Fibroblast of skin of back (primary cell): Measurements from ENCODE around the gene SLC34A1.
"Not testable (repeated sequence)": the region's sequence is repeated elsewhere in the genome, so short reads cannot be mapped to it uniquely, and the experiment has no call there.

Source experiments
- DNase-seq: peaks from one replicate; pipeline ENCODE4 v3.0.0-alpha.2; 2013

SLC34A1 gene

DNA sequence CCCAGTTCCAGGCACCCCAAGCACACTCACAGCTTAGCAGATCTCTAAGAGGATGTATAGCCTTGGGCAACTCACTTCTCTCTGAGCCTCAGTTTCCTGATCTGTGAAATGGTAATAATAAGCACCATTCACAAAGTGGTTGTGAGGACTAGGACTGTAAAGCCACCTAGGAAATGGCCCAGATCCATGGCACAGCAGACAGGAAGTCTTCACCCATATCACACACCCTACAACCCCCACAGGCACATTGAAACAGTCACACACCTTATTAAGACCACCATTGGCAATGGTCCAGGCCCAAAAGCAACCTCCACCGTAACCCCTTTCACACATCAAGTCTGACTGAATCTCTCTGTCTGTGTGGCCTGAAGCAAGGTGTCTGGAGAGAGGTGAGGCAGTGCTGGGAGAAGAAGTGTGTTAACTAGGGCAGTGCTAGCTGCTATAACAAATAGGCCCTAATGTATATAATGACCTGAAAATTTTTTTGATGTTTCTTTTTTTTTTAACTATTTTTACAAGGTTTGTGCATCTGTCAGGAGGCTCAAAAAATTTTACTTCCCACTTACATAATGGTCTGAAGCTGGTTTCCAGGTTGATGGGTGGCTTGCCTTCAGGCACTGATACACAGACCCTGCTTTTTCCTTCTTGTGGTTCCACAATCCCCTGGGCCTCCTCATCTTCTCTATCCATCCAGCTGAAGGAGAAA lies 28.9 kb upstream of the SLC34A1 start:
- DNase-seq: no peak

DNA sequence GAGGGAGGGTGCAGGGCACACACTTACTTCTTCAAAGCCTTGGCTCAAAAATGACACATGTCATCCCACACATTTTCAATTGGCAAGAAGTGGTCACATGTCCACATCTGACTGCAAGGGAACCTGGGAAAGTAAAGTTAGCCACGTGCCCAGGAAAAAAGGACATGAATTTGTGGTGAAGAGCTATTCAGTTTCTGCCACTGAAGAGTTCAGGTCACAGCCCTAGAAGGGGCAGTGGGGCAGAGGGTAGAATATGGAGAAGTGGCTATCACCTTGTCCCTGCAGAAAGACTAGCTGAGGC lies 28.4 kb upstream of the SLC34A1 start:
- DNase-seq: no peak

DNA sequence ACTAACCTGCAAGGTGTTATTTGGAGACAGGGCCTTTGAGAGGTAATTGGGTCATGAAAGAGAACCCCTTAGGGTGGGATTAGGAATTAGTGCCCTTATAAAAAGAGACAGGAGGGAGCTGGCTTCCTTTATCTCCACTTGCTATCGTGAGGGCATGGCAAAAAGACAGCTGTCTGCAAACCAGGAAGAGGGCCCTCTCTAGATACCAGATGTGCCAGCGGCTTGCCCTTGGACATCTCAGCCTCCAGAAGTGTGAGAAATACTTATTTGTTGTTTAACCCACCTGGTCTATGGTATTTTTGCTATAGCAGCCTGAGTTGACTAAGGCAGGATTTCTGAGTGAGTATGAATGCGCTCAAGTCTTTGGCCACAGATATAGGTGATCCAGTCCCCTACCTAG lies 27.5 kb upstream of the SLC34A1 start:
- no peak for DNase-seq

DNA sequence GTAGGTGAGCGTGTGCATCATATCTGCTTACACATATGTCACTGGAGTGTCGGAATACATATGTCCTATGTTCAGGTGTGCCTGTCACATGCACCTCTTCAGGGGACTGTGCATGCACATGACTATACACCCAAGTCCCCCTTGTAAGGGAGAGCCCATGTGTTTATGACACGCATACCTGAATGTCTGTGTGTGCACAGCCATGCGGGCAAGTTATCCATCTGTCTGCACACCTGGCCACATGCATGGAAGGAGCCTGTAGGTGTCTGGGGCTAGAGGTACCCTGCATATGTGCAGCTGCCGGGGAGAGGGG lies 27.1 kb upstream of the SLC34A1 start:
- DNase-seq: no peak

DNA sequence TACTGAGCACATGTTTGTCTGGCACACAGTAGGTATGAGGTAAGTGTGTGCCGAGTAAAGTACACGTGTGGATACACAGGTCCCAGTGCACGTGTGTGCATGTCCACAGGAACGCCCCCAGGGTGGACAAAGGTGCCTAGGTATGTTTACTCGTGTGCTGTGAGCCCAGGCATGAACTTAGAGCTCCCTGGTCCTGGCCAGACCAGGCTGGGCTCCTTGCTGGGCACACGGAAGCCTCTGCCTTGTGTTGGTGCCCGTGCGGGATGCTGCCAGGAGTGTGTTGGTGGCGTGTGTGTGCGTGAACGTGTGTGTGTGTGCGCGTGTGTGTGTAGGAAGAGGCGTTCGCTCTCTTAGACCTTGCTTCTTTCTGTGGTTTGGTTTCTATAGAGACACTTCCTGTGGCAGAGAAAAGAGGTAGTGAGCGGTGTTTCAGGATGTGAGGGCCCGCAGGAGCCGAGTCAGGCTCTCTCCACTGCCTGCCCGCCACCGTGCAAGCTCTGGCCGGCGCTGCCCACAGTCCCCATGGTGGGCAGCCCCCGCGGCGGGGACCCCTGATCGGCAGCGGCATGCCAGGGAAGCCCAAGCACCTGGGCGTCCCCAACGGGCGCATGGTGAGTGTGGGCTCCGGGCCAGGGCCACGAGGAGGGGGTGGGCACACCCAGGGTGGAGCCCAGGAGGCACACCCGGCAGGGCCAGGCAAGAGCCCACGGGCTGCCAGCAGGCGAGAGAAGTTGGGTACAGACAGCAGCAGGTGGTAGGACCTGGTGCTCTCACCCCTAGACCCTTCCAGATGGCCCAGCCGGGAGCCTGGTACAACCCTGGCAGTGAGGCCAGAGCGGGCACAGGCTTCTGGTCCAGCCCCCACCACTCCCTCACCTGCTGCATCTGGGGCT lies 26.5 kb upstream of the SLC34A1 start, which contains the start of gene RGS14:
RGS14 (plus strand) TSS at position 466 of the 893 bp plus-strand sequence; CDS start at position 567, 101 bp downstream.
- DNase-seq: peak; percentile 32

DNA sequence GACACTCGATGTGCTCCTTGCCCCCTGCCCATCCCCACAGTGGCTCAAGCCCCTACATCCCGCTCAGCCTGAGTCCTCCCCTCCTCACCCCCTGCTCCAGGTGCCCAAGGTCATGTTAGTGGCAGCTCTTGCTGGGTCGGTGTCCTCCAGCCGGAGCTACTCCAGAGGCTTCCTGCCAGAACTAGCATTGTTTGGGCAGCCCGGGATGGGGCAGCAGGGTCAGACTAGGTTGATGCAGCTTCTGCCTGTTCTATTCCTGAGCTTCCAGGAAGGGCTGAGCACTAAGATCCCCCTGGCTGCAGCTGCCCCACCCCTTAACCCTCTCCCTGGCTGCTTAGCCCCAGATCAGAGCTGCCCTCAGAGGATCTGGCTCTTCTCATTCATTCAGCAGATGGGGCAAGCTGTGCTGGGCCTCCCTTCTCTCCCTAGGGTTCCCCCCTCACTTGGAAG lies 25.8 kb upstream of the SLC34A1 start:
- no peak for DNase-seq

DNA sequence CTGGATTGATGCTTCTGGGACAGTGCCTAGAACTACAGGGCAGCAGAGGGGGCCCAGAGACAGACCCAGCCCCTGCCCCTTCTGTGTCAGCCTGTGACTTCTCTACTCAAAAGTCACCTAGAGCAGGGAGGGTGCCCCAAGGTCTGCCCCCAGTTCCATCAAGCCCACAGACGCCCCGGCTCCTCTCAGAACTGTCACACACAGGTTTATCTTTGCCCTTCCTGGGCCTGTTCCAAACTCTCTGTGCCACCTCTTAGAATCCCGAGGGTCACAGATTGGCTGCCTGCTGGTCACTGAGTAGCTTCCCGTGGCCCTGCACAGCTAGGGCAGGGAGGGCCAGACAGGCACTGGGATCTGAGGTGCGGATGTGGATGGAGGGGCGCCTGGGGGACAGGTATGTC lies 24.8 kb upstream of the SLC34A1 start:
- no peak for DNase-seq

DNA sequence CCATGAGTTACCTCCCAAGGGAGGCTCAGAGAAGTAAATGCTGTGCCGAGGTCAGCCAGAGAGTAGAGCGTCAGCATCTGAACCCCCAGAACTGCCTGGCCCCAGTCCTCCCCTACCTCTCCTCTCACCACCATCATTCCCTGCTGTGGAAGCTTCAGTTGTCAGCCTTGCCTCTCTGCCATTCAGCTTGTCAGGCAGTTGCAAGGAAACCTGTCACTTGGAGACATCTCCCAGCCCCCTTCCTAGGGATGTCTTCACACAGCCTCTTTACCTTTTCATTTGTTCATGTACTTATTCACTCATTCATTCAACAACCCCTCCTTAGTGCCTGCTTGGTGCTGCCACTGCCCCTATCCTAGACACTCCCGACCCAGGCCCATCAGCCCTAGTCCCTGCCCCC lies 24.4 kb upstream of the SLC34A1 start:
- DNase-seq: no peak

DNA sequence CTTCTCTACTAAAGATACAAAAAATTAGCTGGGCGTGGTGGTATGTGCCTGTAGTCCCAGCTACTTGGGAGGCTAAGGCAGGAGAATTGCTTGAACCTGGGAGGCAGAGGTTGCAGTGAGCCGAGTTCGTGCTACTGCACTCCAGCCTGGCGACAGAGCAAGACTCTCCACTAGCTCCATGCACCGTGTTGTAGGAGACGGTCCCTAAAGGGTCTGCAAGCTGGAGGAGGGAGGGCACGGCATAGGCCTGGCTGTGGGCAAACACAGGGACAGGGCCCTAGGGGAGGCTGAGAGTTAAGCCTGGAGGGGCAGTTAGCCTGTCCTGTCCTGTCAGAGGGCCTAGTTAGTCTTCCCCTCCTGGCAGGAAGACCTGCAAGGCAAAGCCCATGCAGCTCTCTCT lies 23.5 kb upstream of the SLC34A1 start:
- not testable (repeated sequence) for DNase-seq

DNA sequence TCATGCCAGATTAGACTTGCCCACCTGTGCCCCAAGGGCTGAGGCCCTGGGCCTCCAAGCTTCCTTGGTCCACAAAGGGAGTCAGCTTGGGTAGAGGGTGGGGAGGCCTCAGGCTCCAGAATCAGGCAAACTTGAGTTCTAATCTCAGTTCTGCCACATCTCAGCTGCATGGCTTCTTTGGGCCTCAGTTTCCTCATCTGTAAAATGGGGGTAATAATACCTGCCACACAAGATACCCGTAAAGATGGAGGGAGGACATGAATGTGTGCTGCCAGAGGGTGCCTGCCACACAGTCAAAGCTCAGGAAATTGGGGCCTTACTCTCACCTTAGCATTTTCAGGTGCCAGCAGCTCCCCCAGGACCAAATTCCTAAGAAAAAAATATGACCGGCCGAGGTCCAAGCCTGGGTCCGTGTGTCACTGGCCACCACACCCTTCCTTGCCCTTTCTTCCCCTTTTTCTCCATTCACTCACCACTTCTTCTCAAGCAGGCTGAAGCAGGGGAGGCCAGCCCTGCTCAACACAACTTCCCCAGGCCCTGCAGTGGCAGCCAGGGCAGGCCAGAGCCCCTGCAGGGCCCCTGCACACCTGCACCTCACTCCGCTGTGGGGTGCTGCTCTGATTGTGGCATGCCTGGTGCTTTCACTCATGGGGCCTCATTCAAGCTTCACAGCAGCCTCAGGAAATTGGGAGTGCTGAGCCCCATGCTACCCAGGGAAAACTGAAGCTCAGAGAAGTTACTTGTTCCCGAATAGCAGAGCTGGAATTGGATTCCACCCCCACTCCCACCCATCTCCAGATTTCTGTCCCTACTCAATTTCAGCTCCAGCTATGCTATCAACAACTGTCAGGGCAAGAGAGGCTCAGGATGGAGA lies 22.6 kb upstream of the SLC34A1 start:
- no peak for DNase-seq

DNA sequence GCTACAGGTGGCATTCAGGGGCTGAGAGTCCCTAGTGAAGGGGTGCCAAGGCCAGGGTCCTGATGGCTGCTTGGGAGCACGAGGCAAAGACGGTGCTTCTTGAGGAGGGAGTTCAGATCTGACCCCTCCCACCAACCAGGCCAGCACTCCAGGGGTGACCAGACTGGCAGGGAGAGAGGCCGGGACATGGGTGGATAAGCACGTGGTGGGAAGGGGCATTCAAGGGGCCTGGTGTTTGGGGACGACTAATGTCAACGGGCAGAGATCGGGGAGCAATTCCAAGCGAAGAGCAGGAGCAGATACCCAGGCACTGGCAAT lies 22.0 kb upstream of the SLC34A1 start:
- no peak for DNase-seq

DNA sequence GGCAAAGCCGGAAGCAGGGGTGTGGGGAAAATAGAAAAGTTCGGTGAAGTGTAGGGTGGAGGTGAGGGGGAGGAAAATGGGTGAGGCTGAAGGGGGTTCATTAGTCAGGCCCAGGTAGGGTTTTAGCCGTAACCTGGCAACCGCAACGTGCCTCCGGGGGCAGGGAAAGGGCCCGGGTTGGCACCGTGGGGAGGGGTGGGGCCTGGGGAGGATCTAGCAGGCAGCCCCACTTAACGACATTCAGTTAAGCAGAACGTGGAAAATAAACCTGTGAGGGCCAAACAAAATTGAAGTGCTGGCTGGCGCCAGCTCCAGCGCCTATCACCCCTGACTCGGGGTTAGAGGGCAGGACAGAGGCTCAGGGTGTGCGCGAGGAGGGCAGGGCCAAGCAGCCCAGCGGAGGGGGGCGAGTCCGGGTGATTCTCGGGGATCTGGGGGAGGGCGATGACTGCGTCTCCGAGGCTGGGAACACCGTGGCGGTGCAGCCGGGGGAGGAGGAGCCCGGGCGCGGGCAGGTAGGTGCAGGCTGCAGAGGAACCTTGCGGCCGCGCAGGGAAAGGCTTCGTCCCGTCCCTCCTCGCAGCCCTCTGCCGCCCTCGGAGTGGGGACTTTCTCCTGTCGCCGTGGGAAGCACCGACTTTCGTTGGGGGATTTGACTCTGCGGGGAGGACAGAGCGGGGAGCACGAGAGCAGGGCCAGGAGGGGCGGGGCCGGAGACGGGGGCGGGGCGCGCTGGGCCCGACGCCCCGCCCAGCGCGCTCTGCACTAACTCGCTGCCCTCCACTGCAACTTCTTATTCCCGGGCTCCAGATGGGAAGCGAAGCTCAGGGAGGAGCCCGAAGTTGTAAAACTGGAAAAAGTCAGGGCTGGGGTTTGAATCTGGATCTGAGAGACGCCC lies 21.4 kb upstream of the SLC34A1 start:
- peak; percentile 44 for DNase-seq

DNA sequence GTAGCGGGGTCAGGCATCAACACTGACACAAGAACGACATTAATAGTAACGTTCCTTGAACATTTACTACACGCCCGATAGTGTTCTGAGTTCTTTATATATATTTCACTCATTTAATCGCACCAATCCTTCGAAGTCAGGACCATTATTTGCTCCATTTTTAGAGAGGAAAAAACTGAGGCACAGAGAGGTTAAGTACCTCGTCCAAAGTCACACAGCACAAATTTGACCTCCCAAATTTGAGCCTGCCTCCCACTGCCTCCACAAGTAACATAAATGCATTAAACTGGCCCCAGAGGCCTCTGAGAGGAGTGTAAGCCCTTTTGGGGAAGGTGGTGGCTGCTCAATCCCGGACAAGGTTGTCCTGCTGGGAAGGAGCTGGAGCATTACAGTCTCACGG lies 20.7 kb upstream of the SLC34A1 start:
- DNase-seq: no peak

DNA sequence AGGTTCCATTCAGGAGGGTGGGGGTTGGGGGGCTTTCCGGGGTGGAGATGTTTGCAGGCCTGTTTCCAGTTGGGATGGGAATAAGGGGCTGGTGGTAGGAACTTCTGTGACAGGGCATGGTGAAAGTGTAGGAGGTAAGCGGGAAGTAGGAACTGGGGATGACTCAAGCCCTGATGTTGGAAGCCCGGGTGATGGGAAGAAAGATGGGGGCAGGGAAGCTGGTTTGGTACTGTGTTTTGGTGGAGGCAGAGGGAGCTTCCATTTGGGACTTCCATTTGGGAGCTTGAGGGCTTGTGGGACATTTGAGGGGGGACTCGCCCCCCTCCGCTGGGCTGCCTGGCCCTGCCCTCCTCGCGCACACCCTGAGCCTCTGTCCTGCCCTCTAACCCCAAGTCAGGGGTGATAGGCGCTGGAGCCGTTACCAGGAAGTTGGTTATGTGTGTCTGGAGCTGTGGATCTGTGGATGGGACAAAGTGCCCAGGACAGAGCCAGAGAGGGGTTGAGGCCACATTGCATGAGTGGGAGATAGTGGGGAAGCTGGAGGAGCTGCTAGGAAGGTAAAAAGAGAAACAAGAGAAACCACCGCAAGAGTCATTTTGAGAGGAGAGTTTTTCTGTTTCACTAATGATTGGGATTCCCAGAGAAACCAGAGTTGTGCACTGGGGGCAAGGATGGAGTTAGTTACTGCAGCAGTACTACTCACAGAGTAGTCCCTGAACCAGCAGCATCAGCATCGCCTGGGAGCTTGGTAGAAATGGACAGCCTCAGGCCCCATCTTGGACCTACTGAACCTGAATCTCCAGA lies 19.9 kb upstream of the SLC34A1 start:
- no peak for DNase-seq

DNA sequence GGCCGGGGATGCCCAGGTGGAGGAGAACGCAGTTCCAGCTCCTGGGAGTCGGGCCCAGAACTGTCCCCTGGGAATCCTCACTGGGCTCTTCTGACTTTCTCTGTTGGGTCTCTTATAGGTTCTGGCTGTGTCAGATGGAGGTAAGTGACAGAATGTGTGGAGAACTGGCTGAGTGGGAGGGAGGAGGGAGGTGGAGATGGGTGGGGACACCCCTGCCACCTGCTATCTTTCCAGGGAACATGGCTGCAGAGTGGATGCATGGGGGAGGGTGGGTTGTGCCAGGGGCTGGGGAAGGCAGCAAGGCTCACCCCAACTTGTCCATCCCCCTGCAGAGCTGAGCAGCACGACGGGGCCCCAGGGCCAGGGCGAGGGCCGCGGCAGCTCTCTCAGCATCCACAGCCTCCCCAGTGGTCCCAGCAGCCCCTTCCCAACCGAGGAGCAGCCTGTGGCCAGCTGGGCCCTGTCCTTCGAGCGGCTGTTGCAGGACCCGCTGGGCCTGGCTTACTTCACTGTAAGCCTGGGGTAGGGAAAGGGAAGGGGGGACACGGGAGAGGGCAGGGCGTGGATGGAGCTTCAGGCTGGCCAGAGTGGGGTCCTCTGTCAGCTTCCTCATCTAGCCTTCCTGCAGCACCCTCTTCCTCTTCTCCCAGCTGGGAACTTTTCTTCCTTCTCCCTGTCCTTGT lies 18.2 kb upstream of the SLC34A1 start:
- no peak for DNase-seq

DNA sequence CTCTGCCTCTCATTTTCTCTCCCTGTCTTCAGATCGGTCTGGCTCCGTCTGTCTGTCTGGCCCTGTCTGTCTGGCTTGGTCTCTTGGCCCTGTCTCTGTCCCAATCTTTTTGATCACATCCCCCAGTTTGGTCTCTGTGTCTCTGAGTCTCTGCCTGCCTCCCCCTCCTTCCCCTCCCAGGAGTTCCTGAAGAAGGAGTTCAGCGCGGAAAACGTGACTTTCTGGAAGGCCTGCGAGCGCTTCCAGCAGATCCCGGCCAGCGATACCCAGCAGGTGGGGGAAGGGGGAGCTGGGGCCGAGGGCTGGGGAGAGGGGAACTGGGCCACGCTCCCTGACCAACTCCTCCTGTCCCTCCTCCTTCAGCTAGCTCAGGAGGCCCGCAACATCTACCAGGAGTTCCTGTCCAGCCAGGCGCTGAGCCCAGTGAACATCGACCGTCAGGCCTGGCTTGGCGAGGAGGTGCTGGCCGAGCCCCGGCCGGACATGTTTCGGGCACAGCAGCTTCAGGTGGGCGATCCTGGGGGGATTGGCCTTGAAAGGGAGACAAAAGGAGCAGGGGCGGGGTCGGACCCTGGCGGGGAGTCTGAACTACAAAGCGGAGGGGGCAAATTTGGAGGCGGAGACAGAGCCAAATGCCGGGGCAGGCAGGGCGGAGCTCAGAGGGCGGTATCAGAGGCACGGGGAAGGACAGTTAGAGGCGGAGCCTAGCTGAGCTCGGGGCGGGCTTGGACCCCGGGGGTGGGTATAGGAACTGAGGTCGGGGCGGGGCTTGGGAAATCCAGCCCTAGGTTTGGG lies 17.5 kb upstream of the SLC34A1 start:
- DNase-seq: peak; percentile 87

DNA sequence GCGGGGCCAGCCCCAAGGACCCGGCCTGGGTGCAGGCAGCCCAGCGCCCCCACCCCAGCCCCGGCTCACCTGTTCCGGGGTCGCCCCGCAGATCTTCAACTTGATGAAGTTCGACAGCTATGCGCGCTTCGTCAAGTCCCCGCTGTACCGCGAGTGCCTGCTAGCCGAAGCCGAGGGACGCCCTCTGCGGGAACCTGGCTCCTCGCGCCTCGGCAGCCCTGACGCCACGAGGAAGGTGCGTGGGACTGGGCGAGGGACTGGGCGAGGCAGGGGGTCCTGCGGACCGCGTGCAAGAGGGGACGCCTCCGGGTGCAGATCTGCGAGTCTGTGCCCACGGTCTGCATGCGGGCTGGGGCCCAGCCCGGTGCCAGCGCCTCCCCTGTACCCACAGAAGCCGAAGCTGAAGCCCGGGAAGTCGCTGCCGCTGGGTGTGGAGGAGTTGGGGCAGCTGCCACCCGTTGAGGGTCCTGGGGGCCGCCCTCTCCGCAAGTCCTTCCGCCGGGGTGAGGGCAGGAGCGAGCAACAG lies 16.8 kb upstream of the SLC34A1 start:
- no peak for DNase-seq

DNA sequence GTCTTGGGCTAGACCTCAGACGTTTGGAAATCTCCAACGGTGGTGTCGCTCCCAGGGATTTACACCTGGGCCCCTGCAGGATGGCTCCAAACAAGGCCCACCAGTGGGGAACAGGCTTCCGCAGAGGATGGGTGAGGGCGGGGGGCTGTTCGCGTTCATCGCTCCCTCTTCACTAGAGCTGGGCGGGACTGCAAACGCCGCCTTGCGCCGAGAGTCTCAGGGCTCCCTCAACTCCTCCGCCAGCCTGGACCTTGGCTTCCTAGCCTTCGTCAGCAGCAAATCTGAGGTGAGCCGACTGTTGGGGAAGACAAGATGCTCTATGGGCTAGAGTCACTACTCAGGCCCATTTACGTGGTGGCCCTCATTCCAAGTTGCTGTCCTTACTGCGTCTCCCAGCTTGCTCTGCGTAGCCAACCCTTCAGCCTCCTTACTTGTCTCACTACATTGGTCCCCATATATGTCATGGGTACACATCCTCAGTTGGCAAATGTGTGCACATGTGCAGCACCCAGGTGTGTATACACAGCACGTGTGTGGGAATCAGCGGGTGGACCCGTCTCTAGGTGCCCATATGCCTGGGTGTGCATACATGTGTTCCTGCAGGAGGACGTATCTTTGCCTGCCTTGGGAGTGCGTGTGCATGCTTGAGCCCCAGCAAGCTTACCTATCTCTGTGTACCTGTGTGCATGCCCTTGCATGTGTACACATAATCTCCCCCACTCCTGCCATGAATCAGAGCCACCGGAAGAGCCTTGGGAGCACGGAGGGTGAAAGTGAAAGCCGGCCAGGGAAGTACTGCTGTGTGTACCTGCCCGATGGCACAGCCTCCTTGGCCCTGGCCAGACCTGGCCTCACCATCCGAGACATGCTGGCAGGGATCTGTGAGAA lies 16.0 kb upstream of the SLC34A1 start:
- DNase-seq: no peak
